ENCODE measurements around the gene MAP2K2. TPM values are rescaled to one million over a fixed set of nuclear protein-coding genes. Genes with fewer than 3 reads are reported as not detected.

MAP2K2 gene
- polyA plus RNA-seq, 10 donors, result 84.4 to 117 (median 107) TPM

GRCh38 chr19:4045597-4046361 is 78.1 kb downstream of the MAP2K2 start:
- no peak for DNase-seq

GRCh38 chr19:4044990-4045465 is 78.9 kb downstream of the MAP2K2 start:
- DNase-seq, result no peak

GRCh38 chr19:4043966-4044715 is 79.8 kb downstream of the MAP2K2 start:
- no peak for DNase-seq

GRCh38 chr19:4043401-4043800 is 80.5 kb downstream of the MAP2K2 start:
- no peak for DNase-seq

- DNase-seq, result no peak
These were observed 81.2 kb downstream of the MAP2K2 start for GRCh38 chr19:4042731-4043082.

- no peak for DNase-seq
These were observed 81.7 kb downstream of the MAP2K2 start for GRCh38 chr19:4042064-4042730.

Other genes with a start within 250 kb of the MAP2K2 start
- 1 to 10 TPM in 3 of 10 donors, under 1 TPM in 7; 0.16 to 1.4 (median 0.71) TPM for gene ATCAY, start 243.4 kb downstream of the MAP2K2 start, polyA plus RNA-seq (ENCODE audit: insufficient read length in 10 of 10)
- gene NMRK2, start 191.1 kb downstream of the MAP2K2 start, polyA plus RNA-seq (ENCODE audit: insufficient read length in 10 of 10), result 100 to 1,000 TPM; 180 to 275 (median 255) TPM
- gene DAPK3, start 153.0 kb downstream of the MAP2K2 start, polyA plus RNA-seq (ENCODE audit: insufficient read length in 10 of 10), result 10 to 100 TPM; 58.5 to 94.5 (median 69.4) TPM
- gene EEF2, start 138.7 kb downstream of the MAP2K2 start, polyA plus RNA-seq (ENCODE audit: insufficient read length in 10 of 10), result 1,000 to 10,000 TPM; 1,953 to 2,867 (median 2,548) TPM
- 10 to 100 TPM; 15.4 to 28.9 (median 22.2) TPM for gene PIAS4, start 116.4 kb downstream of the MAP2K2 start, polyA plus RNA-seq (ENCODE audit: insufficient read length in 10 of 10)
- 1 to 10 TPM; 5.4 to 9.0 (median 8.0) TPM for gene ZBTB7A, start 57.2 kb downstream of the MAP2K2 start, polyA plus RNA-seq (ENCODE audit: insufficient read length in 10 of 10)
- gene CREB3L3, start 29.5 kb upstream of the MAP2K2 start, polyA plus RNA-seq (ENCODE audit: insufficient read length in 10 of 10), result under 1 TPM in 1 of 10 donors, not detected in 9; 0.07 TPM
- gene SIRT6, start 58.4 kb upstream of the MAP2K2 start, polyA plus RNA-seq (ENCODE audit: insufficient read length in 10 of 10), result 10 to 100 TPM in 7 of 10 donors, 1 to 10 TPM in 3; 7.6 to 16.1 (median 11.0) TPM
- 1 to 10 TPM in 5 of 10 donors, under 1 TPM in 5; 0.41 to 1.9 (median 1.1) TPM for gene ANKRD24, start 58.6 kb upstream of the MAP2K2 start, polyA plus RNA-seq (ENCODE audit: insufficient read length in 10 of 10)
- gene EBI3, start 105.4 kb upstream of the MAP2K2 start, polyA plus RNA-seq (ENCODE audit: insufficient read length in 10 of 10), result under 1 TPM; 0.40 to 0.98 (median 0.70) TPM
- gene YJU2, start 123.0 kb upstream of the MAP2K2 start, polyA plus RNA-seq (ENCODE audit: insufficient read length in 10 of 10), result 10 to 100 TPM; 10.7 to 15.5 (median 12.0) TPM
- gene SHD, start 155.1 kb upstream of the MAP2K2 start, polyA plus RNA-seq (ENCODE audit: insufficient read length in 10 of 10), result 100 to 1,000 TPM in 1 of 10 donors, 10 to 100 TPM in 9; 54.4 to 115 (median 82.2) TPM
- 1 to 10 TPM in 2 of 10 donors, under 1 TPM in 8; 0.28 to 1.3 (median 0.44) TPM for gene TMIGD2, start 178.3 kb upstream of the MAP2K2 start, polyA plus RNA-seq (ENCODE audit: insufficient read length in 10 of 10)
- 1 to 10 TPM; 1.1 to 4.5 (median 2.0) TPM for gene FSD1, start 180.5 kb upstream of the MAP2K2 start, polyA plus RNA-seq (ENCODE audit: insufficient read length in 10 of 10)
- 10 to 100 TPM in 1 of 10 donors, 1 to 10 TPM in 9; 4.4 to 13.8 (median 4.8) TPM for gene STAP2, start 214.7 kb upstream of the MAP2K2 start, polyA plus RNA-seq (ENCODE audit: insufficient read length in 10 of 10)
- 10 to 100 TPM; 10.9 to 15.9 (median 14.6) TPM for gene MPND, start 219.4 kb upstream of the MAP2K2 start, polyA plus RNA-seq (ENCODE audit: insufficient read length in 10 of 10)